22Rv1 (cell line): ENCODE data around the gene PLXDC2.

Experiments used
- H3K27ac ChIP-seq: fragments of 450-650 bp; 2 replicates; pipeline ENCODE4 v1.5.1; 2017
- CTCF ChIP-seq: fragments of 450-650 bp; IDR thresholded peaks from 2 replicates; pipeline ENCODE4 v1.5.1; 2017; ENCODE audit warnings: mild to moderate bottlenecking
- ZFX ChIP-seq: fragments of 450-650 bp; IDR thresholded peaks from 2 replicates; pipeline ENCODE4 v1.6.1; 2017; ENCODE audit warnings: antibody characterized with exemption, borderline replicate concordance

PLXDC2 gene

DNA sequence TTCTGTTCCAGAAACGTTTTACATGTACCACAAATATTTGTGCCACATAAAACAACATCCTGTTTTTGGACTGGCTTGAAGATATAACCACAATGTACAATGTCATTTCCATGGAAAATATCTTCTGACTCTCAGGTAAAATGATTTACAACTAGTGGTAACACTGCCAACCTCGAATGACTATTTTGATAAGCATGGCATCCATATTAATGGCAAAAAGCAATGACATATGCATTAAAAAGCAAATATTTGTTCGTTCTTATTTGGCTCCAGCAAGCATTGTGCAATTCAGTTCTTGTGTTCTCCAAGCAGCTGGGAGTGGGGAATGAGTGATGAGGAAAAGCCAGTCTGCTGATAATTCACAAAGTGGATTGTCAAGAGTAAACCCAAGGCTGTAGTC lies 289.0 kb downstream of the PLXDC2 start:
- H3K27ac ChIP-seq = peak overlapping the region; percentile 45
- TF ChIP-seq ZFX = no peak
- no peak for TF ChIP-seq CTCF

- TF ChIP-seq ZFX (no peak), CTCF (no peak)
- H3K27ac ChIP-seq = peak overlapping the region; percentile 45
Observed at GRCh38 chr10:20105931-20106330, 289.7 kb downstream of the PLXDC2 start.

DNA sequence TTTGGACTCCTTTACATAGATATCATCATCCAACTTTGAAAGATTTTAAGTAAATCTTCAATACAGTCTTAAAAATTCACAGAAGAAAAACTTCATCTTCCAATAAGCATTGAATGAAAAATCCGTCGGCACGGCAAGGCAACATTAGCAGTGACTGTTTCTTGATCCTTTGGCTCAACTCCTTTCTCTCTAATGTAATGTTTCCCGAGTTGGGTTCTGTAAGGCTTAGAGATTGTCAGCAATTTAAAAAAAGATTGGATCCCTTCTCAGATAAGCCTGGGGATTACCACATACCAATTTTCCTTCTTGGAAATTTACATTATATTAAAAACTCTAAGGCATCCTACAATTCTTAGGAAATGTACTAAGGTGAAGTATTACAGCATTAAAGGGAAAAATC lies 291.8 kb downstream of the PLXDC2 start:
- H3K27ac ChIP-seq = no peak overlapping the region
- TF ChIP-seq CTCF (no peak), ZFX (no peak)

GRCh38 chr10:20109613-20110012 lies 293.4 kb downstream of the PLXDC2 start:
- H3K27ac ChIP-seq = no peak overlapping the region
- no peak for TF ChIP-seq ZFX
- no peak for TF ChIP-seq CTCF

DNA sequence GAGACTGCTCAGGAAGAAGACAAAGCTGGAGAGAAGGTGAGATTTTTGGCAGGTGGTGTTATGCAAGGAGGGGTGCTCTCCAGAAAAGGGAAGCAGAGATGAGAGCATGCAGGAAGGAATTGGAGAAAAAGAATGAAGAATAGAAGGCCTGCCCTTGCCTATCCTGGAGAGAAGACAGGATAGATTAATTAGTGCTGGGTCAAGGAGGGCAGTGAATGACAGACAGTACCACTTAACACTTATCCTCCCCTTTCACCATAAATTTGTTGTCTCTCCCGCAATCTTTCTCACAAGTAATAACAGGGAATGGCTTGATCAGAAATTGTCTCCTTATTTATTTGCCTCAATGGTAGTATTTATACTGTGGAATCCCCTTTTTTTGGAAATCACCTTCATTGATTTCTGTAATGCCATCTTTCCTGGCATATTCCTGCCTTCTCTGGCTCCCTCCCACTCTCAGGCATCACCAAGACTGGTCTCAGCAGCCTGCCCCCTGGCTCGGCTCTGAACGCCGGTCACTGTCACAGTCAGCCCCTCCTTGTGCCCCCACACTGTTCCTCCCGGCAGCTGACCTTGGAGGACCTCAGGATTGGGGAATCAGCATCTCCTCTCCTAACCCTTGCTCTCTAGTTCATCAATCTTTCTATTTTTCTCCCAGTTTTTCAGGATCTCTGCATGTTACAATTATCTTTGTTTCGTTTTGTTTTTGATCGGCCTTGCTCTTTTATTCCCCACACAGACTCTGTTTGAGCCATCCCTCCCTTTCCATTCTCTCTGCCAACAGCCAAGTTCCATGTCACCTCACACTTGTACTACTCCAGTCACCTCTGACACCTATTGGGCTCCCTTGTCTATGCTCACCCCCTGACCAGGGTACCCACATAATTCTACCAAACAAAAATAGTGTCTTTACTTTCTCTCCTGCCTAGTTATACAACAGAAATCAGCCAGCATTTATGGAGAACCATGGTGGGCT lies 294.2 kb downstream of the PLXDC2 start:
- H3K27ac ChIP-seq = no peak overlapping the region
- TF ChIP-seq CTCF (no peak), ZFX (no peak)

- H3K27ac ChIP-seq = no peak overlapping the region
- no peak for TF ChIP-seq CTCF
- no peak for TF ChIP-seq ZFX
Observed at GRCh38 chr10:20114179-20114578, 297.9 kb downstream of the PLXDC2 start.

DNA sequence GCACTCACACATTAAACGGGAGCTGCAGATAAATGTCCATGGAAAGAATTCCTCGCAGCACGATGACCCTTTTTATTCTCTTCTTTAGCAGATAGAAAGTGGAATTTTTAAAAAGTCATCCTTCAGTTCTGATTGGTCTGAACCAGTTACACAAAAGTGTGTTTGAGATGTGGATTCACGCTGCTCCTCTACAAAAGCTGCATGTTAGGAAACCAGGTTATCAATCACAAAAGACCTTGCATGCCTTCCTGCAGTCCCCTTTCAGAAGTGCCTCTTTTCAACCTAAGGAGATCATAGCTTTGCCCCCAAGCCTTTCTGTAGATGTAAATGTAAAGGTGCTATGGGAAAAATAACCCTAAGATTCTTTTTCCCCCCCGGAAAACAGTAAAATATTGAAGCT lies 299.7 kb downstream of the PLXDC2 start:
- TF ChIP-seq CTCF (no peak), ZFX (no peak)
- H3K27ac ChIP-seq = no peak overlapping the region
